ENCODE measurements around the gene ZNF846.
"Not testable (repeated sequence)": the region's sequence is repeated elsewhere in the genome, so short reads cannot be mapped to it uniquely, and the experiment has no call there.

The ZNF846 gene

DNA sequence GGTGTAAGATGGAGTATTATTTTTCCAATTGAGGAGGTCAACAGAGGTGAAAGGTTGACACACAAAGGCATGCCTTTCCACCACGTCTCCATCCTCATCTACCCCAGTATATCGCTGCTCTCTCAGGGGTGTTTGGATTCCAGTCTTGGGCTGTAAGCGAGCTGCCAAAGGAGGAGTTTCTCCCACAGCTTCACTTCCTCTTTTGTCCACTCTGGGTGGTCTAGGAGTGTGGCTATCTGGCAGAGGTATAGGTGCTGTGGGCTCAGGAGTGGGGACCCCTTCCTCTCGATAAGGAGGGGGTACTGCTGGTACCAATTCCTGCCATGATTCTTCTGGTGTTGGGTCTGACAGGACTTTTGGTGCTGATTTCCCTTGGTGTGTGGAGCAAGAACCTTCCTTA is 39.4 kb downstream of the ZNF846 start:
- Histone ChIP-seq H3K27me3 (ENCODE audit: control insufficient read depth in 2 of 2, insufficient read depth in 2 of 2, low read length in 2 of 2) (no peaks in the 10 kb centered on the region), H3K4me3 (ENCODE audit: low read length in 2 of 2) (no peak overlapping the region), H3K9me3 (ENCODE audit: control insufficient read depth in 2 of 2, low read length in 2 of 2) (no peaks in the 10 kb centered on the region), H3K27ac (ENCODE audit: low read depth in 2 of 2, low read length in 2 of 2) (no peak overlapping the region), H3K9ac (ENCODE audit: low read depth in 1 of 2, low read length in 2 of 2) (no peak overlapping the region), H3K36me3 (ENCODE audit: control insufficient read depth in 2 of 2, insufficient read depth in 2 of 2, low read length in 2 of 2) (no peaks in the 10 kb centered on the region), H3K4me1 (ENCODE audit: control insufficient read depth in 2 of 2, insufficient read depth in 2 of 2, low read length in 2 of 2) (no peaks in the 10 kb centered on the region)

DNA sequence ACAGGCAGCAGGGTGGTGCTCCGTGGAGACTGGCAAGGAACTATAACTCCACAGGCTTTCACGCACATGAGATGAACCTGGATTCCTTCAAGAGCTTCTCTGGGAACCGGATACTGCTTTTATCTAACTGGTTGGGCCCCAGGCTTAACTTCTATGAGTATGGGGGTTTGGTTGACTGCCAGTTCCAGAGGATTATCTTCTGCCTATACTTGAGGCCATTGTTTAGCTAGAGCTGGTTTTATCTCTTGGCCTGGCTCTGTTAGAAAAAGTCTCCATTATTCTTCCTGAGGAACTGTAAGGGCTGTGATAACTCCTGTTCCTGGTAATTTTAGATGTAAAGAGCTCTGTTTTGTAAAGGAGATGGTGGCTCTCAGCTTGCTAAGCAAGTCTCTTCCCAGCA is 40.9 kb downstream of the ZNF846 start:
- no peak overlapping the region for H3K9ac ChIP-seq (ENCODE audit: low read depth in 1 of 2, low read length in 2 of 2)
- no peaks in the 10 kb centered on the region for H3K36me3 ChIP-seq (ENCODE audit: control insufficient read depth in 2 of 2, insufficient read depth in 2 of 2, low read length in 2 of 2)
- H3K27me3 ChIP-seq (ENCODE audit: control insufficient read depth in 2 of 2, insufficient read depth in 2 of 2, low read length in 2 of 2), result no peaks in the 10 kb centered on the region
- H3K4me1 ChIP-seq (ENCODE audit: control insufficient read depth in 2 of 2, insufficient read depth in 2 of 2, low read length in 2 of 2), result no peaks in the 10 kb centered on the region
- no peak overlapping the region for H3K4me3 ChIP-seq (ENCODE audit: low read length in 2 of 2)
- H3K9me3 ChIP-seq (ENCODE audit: control insufficient read depth in 2 of 2, low read length in 2 of 2), result no peaks in the 10 kb centered on the region
- no peak overlapping the region for H3K27ac ChIP-seq (ENCODE audit: low read depth in 2 of 2, low read length in 2 of 2)

DNA sequence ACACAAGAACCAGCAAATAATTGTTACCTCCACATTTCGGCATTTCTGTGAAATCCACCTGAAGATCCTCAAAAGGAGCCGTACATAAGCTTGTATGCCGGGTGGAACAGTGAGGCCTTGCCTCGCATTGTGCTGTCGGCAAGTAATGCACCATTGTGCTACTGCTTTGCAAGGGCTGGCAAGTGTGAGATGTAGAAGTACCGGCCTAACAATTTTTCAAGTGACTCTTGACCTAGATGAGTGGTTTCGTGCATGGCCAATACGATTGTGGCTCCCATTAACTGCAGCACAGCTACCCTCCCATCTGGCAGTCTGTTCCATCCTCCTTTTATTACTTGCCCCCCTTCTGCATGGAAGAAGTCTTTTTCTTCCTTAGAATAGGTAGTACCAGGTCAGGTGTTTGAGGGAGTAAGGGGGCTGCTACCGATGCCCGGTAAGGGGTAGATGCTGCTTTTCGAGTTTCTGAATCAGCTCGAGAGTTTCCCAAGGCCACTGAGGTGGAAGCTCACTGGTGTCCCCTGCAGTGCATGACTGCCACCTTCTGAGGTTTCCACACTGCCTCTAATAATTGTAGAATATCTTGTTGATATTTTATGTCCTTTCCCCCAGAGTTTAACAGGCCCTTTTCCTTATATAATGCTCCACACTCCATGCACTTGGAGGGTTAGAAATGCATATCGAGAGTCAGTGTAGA is 42.9 kb downstream of the ZNF846 start:
- H3K9me3 ChIP-seq (ENCODE audit: control insufficient read depth in 2 of 2, low read length in 2 of 2); H3K36me3 ChIP-seq (ENCODE audit: control insufficient read depth in 2 of 2, insufficient read depth in 2 of 2, low read length in 2 of 2); H3K27me3 ChIP-seq (ENCODE audit: control insufficient read depth in 2 of 2, insufficient read depth in 2 of 2, low read length in 2 of 2); H3K4me1 ChIP-seq (ENCODE audit: control insufficient read depth in 2 of 2, insufficient read depth in 2 of 2, low read length in 2 of 2); H3K9ac ChIP-seq (ENCODE audit: low read depth in 1 of 2, low read length in 2 of 2); H3K27ac ChIP-seq (ENCODE audit: low read depth in 2 of 2, low read length in 2 of 2); H3K4me3 ChIP-seq (ENCODE audit: low read length in 2 of 2): not testable (repeated sequence)

DNA sequence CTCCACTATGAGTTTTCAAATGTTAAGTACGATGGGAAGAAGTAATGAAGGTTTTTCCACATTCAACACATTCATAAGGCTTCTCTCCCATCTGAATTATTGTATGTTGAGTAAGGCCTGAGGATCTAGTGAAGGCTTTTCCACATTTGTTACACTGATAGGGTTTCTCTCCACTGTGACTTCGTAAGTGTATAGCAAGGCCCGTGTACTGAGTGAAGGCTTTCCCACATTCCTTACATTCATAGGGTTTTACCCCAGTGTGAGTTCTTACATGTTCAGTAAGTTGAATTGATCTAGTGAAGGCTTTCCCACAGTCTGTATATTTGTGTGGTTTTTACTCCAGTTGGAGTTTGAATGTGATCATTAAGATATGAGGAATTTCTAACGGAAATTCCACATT is 44.4 kb downstream of the ZNF846 start:
- no peaks in the 10 kb centered on the region for H3K27me3 ChIP-seq (ENCODE audit: control insufficient read depth in 2 of 2, insufficient read depth in 2 of 2, low read length in 2 of 2)
- no peaks in the 10 kb centered on the region for H3K36me3 ChIP-seq (ENCODE audit: control insufficient read depth in 2 of 2, insufficient read depth in 2 of 2, low read length in 2 of 2)
- no peak overlapping the region for H3K27ac ChIP-seq (ENCODE audit: low read depth in 2 of 2, low read length in 2 of 2)
- H3K9me3 ChIP-seq (ENCODE audit: control insufficient read depth in 2 of 2, low read length in 2 of 2), result no peaks in the 10 kb centered on the region
- H3K4me3 ChIP-seq (ENCODE audit: low read length in 2 of 2), result no peak overlapping the region
- H3K4me1 ChIP-seq (ENCODE audit: control insufficient read depth in 2 of 2, insufficient read depth in 2 of 2, low read length in 2 of 2), result no peaks in the 10 kb centered on the region
- no peak overlapping the region for H3K9ac ChIP-seq (ENCODE audit: low read depth in 1 of 2, low read length in 2 of 2)

DNA sequence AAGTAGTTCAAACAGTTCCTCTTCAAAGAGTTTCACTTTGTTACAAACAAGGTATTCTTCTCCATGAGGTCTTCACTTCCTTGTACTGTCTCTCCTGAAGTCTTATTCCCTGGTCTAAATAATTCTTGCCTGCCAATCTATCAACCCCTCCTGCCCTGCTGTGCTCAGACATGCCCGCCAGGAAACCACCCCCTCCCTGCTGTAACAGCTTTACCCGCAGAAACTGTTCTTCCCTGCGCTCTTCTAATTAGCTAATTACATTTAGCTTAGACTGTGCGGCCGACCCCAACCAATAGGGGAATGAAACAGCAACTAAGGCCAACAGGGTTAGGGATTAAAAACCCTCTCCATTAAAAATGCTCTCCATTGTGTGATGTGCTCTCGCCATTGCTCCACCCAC is 46.7 kb downstream of the ZNF846 start:
- H3K9ac ChIP-seq (ENCODE audit: low read depth in 1 of 2, low read length in 2 of 2), result no peak overlapping the region
- H3K4me1 ChIP-seq (ENCODE audit: control insufficient read depth in 2 of 2, insufficient read depth in 2 of 2, low read length in 2 of 2), result no peaks in the 10 kb centered on the region
- H3K36me3 ChIP-seq (ENCODE audit: control insufficient read depth in 2 of 2, insufficient read depth in 2 of 2, low read length in 2 of 2), result no peaks in the 10 kb centered on the region
- H3K27ac ChIP-seq (ENCODE audit: low read depth in 2 of 2, low read length in 2 of 2), result no peak overlapping the region
- no peak overlapping the region for H3K4me3 ChIP-seq (ENCODE audit: low read length in 2 of 2)
- no peaks in the 10 kb centered on the region for H3K9me3 ChIP-seq (ENCODE audit: control insufficient read depth in 2 of 2, low read length in 2 of 2)
- no peaks in the 10 kb centered on the region for H3K27me3 ChIP-seq (ENCODE audit: control insufficient read depth in 2 of 2, insufficient read depth in 2 of 2, low read length in 2 of 2)

DNA sequence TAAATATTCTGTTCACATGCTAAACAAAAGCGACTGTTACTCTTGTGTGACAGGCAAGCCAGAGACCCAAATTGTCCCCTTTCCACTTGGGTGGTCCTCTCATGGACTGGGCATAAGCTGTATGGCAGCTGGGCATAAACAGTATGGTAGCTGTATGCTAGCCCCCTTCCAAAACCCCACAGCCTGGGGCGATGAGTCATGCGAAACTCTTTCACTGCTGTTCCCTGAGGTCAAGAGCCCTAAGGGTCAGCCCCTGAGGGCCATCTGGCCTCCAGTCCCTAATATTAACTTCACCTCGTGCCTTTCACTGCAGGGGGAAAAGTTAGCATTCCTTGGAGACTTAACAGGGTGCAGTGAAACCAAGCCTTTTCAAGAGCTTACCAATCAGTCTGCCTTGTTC is 48.0 kb downstream of the ZNF846 start:
- H3K4me3 ChIP-seq (ENCODE audit: low read length in 2 of 2), result no peak overlapping the region
- no peak overlapping the region for H3K9ac ChIP-seq (ENCODE audit: low read depth in 1 of 2, low read length in 2 of 2)
- no peaks in the 10 kb centered on the region for H3K36me3 ChIP-seq (ENCODE audit: control insufficient read depth in 2 of 2, insufficient read depth in 2 of 2, low read length in 2 of 2)
- H3K9me3 ChIP-seq (ENCODE audit: control insufficient read depth in 2 of 2, low read length in 2 of 2), result no peaks in the 10 kb centered on the region
- H3K27ac ChIP-seq (ENCODE audit: low read depth in 2 of 2, low read length in 2 of 2), result no peak overlapping the region
- H3K27me3 ChIP-seq (ENCODE audit: control insufficient read depth in 2 of 2, insufficient read depth in 2 of 2, low read length in 2 of 2), result no peaks in the 10 kb centered on the region
- no peaks in the 10 kb centered on the region for H3K4me1 ChIP-seq (ENCODE audit: control insufficient read depth in 2 of 2, insufficient read depth in 2 of 2, low read length in 2 of 2)

DNA sequence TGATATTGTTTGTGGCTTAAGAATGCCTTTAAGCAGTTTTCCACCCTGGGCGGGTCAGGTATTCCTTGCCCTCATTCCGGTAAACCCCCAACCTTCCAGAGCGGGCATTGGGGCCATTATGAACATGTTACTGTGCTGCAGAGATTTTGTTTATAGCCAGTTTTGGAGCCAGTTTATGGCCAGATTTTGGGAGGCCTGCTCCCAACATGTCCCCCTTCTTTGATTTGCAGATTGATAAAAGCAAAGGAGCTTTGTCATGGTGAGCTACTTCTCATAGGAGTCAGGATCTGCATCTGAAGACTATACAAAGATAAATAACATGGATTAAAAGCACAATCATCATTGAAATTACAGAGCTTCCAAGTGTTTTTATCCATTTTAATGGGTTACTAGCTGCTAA is 56.7 kb downstream of the ZNF846 start:
- H3K27me3 ChIP-seq (ENCODE audit: control insufficient read depth in 2 of 2, insufficient read depth in 2 of 2, low read length in 2 of 2), result no peaks in the 10 kb centered on the region
- H3K4me3 ChIP-seq (ENCODE audit: low read length in 2 of 2), result no peak overlapping the region
- peaks cover 0 to 5% of the 10 kb centered on the region in 2 donors for H3K9me3 ChIP-seq (ENCODE audit: control insufficient read depth in 2 of 2, low read length in 2 of 2)
- no peaks in the 10 kb centered on the region for H3K36me3 ChIP-seq (ENCODE audit: control insufficient read depth in 2 of 2, insufficient read depth in 2 of 2, low read length in 2 of 2)
- no peak overlapping the region for H3K9ac ChIP-seq (ENCODE audit: low read depth in 1 of 2, low read length in 2 of 2)
- no peaks in the 10 kb centered on the region for H3K4me1 ChIP-seq (ENCODE audit: control insufficient read depth in 2 of 2, insufficient read depth in 2 of 2, low read length in 2 of 2)
- H3K27ac ChIP-seq (ENCODE audit: low read depth in 2 of 2, low read length in 2 of 2), result no peak overlapping the region

DNA sequence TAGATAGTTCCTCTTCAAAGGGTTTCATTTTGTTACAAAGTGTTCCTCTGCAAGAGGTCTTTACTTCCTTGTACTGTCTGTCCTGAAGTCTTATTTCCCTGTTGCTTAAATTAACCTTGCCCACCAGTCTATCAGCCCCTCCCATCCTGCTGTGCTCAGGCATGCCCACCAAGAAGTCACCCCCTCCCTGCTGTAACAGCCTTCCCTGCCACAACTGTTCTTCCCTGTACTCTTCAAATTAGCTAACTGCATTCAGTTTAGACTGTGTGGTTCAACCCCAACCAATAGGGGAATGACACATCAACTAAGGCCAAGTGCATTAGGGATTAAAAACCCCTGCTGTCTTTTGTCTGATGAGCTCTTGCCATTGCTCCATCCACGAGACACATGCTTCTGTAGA is 59.2 kb downstream of the ZNF846 start:
- H3K4me3 ChIP-seq (ENCODE audit: low read length in 2 of 2), result no peak overlapping the region
- peaks cover 0 to 5% of the 10 kb centered on the region in 2 donors for H3K9me3 ChIP-seq (ENCODE audit: control insufficient read depth in 2 of 2, low read length in 2 of 2)
- no peaks in the 10 kb centered on the region for H3K4me1 ChIP-seq (ENCODE audit: control insufficient read depth in 2 of 2, insufficient read depth in 2 of 2, low read length in 2 of 2)
- H3K36me3 ChIP-seq (ENCODE audit: control insufficient read depth in 2 of 2, insufficient read depth in 2 of 2, low read length in 2 of 2), result no peaks in the 10 kb centered on the region
- H3K9ac ChIP-seq (ENCODE audit: low read depth in 1 of 2, low read length in 2 of 2), result no peak overlapping the region
- H3K27ac ChIP-seq (ENCODE audit: low read depth in 2 of 2, low read length in 2 of 2), result peak overlapping the region; percentile 38 to 52
- H3K27me3 ChIP-seq (ENCODE audit: control insufficient read depth in 2 of 2, insufficient read depth in 2 of 2, low read length in 2 of 2), result no peaks in the 10 kb centered on the region

DNA sequence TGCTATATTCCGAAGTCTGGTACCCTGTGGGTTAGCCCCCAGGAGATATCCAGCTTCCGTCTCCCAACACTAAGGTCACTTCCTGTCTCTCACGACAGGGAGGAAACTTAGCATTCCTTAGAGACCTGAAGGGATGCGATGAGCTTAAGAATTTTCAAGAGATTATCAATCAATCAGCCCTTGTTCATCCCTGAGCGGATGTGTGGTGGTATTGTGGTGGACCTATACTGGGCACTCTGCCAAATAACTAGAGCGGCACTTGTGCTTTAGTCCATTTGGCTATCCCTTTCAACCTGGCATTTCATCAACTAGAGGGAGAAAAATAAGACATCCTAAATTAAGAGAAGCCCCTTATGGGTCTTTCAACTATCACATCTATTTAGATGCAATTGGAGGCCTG is 62.7 kb downstream of the ZNF846 start:
- H3K9ac ChIP-seq (ENCODE audit: low read depth in 1 of 2, low read length in 2 of 2), result no peak overlapping the region
- H3K27me3 ChIP-seq (ENCODE audit: control insufficient read depth in 2 of 2, insufficient read depth in 2 of 2, low read length in 2 of 2), result no peaks in the 10 kb centered on the region

DNA sequence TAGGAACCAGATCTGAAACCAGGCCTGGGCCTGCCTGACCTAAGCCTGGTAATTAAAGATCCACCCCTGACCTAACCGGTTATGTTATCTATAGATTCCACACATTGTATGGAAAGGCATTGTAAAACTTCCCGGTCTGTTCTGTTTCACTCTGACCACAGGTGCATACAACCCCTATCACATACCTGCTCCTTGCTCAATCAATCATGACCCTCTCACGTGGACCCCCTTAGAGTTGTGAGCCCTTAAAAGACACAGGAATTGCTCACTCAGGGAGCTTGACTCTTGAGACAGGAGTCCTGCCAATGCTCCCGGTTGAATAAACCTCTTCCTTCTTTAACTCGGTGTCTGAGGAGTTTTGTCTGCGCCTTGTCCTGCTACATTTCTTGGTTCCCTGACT is 66.4 kb downstream of the ZNF846 start:
- Histone ChIP-seq H3K36me3 (ENCODE audit: control insufficient read depth in 2 of 2, insufficient read depth in 2 of 2, low read length in 2 of 2) (no peaks in the 10 kb centered on the region), H3K27me3 (ENCODE audit: control insufficient read depth in 2 of 2, insufficient read depth in 2 of 2, low read length in 2 of 2) (no peaks in the 10 kb centered on the region), H3K4me1 (ENCODE audit: control insufficient read depth in 2 of 2, insufficient read depth in 2 of 2, low read length in 2 of 2) (no peaks in the 10 kb centered on the region), H3K9me3 (ENCODE audit: control insufficient read depth in 2 of 2, low read length in 2 of 2) (no peaks in the 10 kb centered on the region), H3K27ac (ENCODE audit: low read depth in 2 of 2, low read length in 2 of 2) (no peak overlapping the region), H3K9ac (ENCODE audit: low read depth in 1 of 2, low read length in 2 of 2) (no peak overlapping the region), H3K4me3 (ENCODE audit: low read length in 2 of 2) (no peak overlapping the region)

More for the DNA sequence above, 62.7 kb downstream of the ZNF846 start:
- peaks cover 0 to 3% of the 10 kb centered on the region in 2 donors for H3K9me3 ChIP-seq (ENCODE audit: control insufficient read depth in 2 of 2, low read length in 2 of 2)
- H3K4me3 ChIP-seq (ENCODE audit: low read length in 2 of 2), result no peak overlapping the region
- H3K27ac ChIP-seq (ENCODE audit: low read depth in 2 of 2, low read length in 2 of 2), result no peak overlapping the region
- no peaks in the 10 kb centered on the region for H3K36me3 ChIP-seq (ENCODE audit: control insufficient read depth in 2 of 2, insufficient read depth in 2 of 2, low read length in 2 of 2)
- H3K4me1 ChIP-seq (ENCODE audit: control insufficient read depth in 2 of 2, insufficient read depth in 2 of 2, low read length in 2 of 2), result no peaks in the 10 kb centered on the region
